KMS-11 (cell line): ENCODE results near the gene TPRX2.
"Not testable (repeated sequence)": the region's sequence is repeated elsewhere in the genome, so short reads cannot be mapped to it uniquely, and the experiment has no call there.

Source experiments
- H2AFZ ChIP-seq: fragments of 200-600 bp; sonication (generic); 2 replicates; pipeline ENCODE4 v1.6.1; 2016; ENCODE audit warnings: antibody characterized with exemption, mixed run types, low read depth
- H3K27ac ChIP-seq: fragments of 200-600 bp; sonication (generic); 2 replicates; pipeline ENCODE4 v1.6.1; 2016; ENCODE audit warnings: mild to moderate bottlenecking, mixed run types
- H3K27me3 ChIP-seq: fragments of 200-600 bp; sonication (generic); 2 replicates; pipeline ENCODE4 v1.6.1; 2017; ENCODE audit warnings: mild to moderate bottlenecking, low read depth, mixed run types, moderate library complexity; ENCODE audit not compliant: insufficient read depth
- H3K36me3 ChIP-seq: fragments of 200-600 bp; sonication (generic); 2 replicates; pipeline ENCODE4 v1.6.1; 2017; ENCODE audit warnings: mild to moderate bottlenecking, mixed run types; ENCODE audit not compliant: insufficient read depth
- H3K4me1 ChIP-seq: fragments of 200-600 bp; sonication (generic); 2 replicates; pipeline ENCODE4 v1.6.1; 2016; ENCODE audit warnings: mild to moderate bottlenecking, low read depth, mixed run types; ENCODE audit not compliant: poor library complexity, severe bottlenecking
- H3K4me2 ChIP-seq: fragments of 200-600 bp; sonication (generic); 2 replicates; pipeline ENCODE4 v1.7.0; 2016; ENCODE audit warnings: mild to moderate bottlenecking, mixed run types
- H3K4me3 ChIP-seq: fragments of 200-600 bp; sonication (generic); IDR thresholded peaks from 2 replicates; pipeline ENCODE4 v1.6.1; 2017; ENCODE audit warnings: low read depth, low read length, mixed read lengths; ENCODE audit not compliant: insufficient read depth
- H3K79me2 ChIP-seq: fragments of 200-600 bp; sonication (generic); 2 replicates; pipeline ENCODE4 v1.6.1; 2016; ENCODE audit warnings: low read depth, mixed run types; ENCODE audit not compliant: insufficient read depth
- H3K9ac ChIP-seq: fragments of 200-600 bp; sonication (generic); 2 replicates; pipeline ENCODE4 v1.6.1; 2016; ENCODE audit warnings: mild to moderate bottlenecking, mixed run types
- H4K20me1 ChIP-seq: fragments of 200-600 bp; sonication (generic); 2 replicates; pipeline ENCODE4 v1.6.1; 2016; ENCODE audit warnings: mild to moderate bottlenecking, mixed run types; ENCODE audit not compliant: insufficient read depth
- CTCF ChIP-seq: fragments of 200-600 bp; sonication (generic); conservative IDR thresholded peaks from 2 replicates; pipeline ENCODE4 v1.6.1; 2017; ENCODE audit warnings: low read depth, mild to moderate bottlenecking, antibody characterized with exemption, low read length, moderate library complexity, mixed read lengths

The TPRX2 gene

GRCh38 chr19:47901370-47901769 is 42.3 kb downstream of the TPRX2 start:
- no peaks in the 10 kb centered on the region for H3K36me3 ChIP-seq
- no peak overlapping the region for H3K4me3 ChIP-seq
- H2AFZ ChIP-seq = no peak overlapping the region
- peaks cover 46% of the 10 kb centered on the region for H3K27me3 ChIP-seq
- H3K4me1 ChIP-seq = no peaks in the 10 kb centered on the region
- H4K20me1 ChIP-seq = no peaks in the 10 kb centered on the region
- no peak overlapping the region for H3K4me2 ChIP-seq
- TF ChIP-seq CTCF = no peak
- H3K27ac ChIP-seq = no peak overlapping the region
- no peak overlapping the region for H3K9ac ChIP-seq
- H3K79me2 ChIP-seq = no peaks in the 10 kb centered on the region

- H2AFZ ChIP-seq, H3K4me1 ChIP-seq, H3K36me3 ChIP-seq, H3K4me3 ChIP-seq, H3K4me2 ChIP-seq, H3K27me3 ChIP-seq, H3K79me2 ChIP-seq, H4K20me1 ChIP-seq, H3K27ac ChIP-seq, H3K9ac ChIP-seq: not testable (repeated sequence)
These were observed 50.3 kb downstream of the TPRX2 start for GRCh38 chr19:47909350-47909749.

GRCh38 chr19:47910191-47910590 is 51.2 kb downstream of the TPRX2 start:
- not testable (repeated sequence) for H4K20me1 ChIP-seq, H3K36me3 ChIP-seq, H3K27me3 ChIP-seq, H3K79me2 ChIP-seq, H3K4me1 ChIP-seq, H3K4me3 ChIP-seq, H2AFZ ChIP-seq, H3K27ac ChIP-seq, H3K9ac ChIP-seq, H3K4me2 ChIP-seq
